GM19455 (cell line): ENCODE data around the gene RABGAP1.

ENCODE experiments used
- ATAC-seq: cut with Tn5 transposase; IDR thresholded peaks from one replicate; pipeline ENCODE4 v1.9.1; 2021; ENCODE audit not compliant: unreplicated experiment

Gene RABGAP1

GRCh38 chr9:123080444-123080843 lies 139.6 kb downstream of the RABGAP1 start:
- no peak for ATAC-seq

- no peak for ATAC-seq
Observed at GRCh38 chr9:123081824-123082223, 141.0 kb downstream of the RABGAP1 start.

- ATAC-seq = no peak
Observed at GRCh38 chr9:123083680-123084079, 142.9 kb downstream of the RABGAP1 start.

DNA sequence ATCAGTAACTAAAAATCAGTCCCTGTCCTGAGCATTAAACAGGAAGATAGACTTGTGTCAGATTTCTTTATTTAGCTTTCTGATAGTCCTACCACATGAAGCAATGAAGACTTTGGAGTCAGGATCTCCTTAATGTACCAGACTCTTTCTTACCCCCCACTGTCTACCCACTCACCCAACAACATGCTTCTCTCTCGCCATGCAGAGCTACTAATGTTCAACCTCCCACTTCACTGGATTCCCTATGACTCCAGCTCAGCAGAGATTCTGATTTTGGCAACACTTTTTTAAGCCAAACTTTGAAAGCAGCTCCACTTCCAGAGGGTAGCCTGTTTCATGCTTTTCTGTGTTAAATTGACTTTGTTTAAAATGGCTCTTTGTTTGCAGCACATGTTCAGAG lies 143.4 kb downstream of the RABGAP1 start:
- ATAC-seq = no peak

- ATAC-seq = no peak
Observed at GRCh38 chr9:123085916-123086315, 145.1 kb downstream of the RABGAP1 start.

- no peak for ATAC-seq
Observed at GRCh38 chr9:123087359-123087888, 146.6 kb downstream of the RABGAP1 start.

GRCh38 chr9:123089040-123089439 lies 148.2 kb downstream of the RABGAP1 start:
- ATAC-seq = no peak

- ATAC-seq = no peak
Observed at GRCh38 chr9:123089790-123090189, 149.0 kb downstream of the RABGAP1 start.

DNA sequence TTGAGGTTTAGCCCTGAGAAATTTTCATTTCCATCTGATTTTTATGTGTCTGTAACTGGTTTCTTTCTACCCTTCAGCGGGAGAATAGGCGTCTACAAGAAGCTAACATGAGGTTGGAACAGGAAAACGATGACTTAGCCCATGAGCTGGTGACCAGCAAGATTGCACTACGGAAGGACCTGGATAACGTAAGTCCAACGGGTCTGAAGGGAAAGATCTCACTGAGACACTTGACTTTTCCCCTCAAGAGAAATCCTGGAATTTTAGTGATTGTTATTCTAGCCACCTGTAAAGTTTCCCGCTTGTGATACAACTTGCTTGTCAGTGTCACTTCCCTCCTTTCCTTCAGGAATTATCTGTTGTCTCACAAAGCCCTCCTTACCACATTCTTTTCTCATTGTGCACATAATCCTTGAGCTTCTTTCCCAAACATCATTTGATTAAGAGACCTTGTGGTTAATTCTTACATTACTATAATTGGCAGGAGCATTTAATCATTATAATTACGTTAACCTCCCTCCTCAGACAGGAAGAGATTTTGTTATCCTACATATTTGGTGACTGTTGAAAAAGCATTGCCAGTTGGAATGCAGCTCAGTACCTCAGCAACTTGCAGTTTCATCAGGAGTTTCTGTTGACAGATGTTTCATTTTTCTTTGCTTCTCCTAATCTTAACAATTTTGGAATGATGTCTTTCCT lies 149.5 kb downstream of the RABGAP1 start:
- no peak for ATAC-seq

GRCh38 chr9:123090956-123091355 lies 150.1 kb downstream of the RABGAP1 start:
- ATAC-seq = no peak

GRCh38 chr9:123091459-123091858 lies 150.6 kb downstream of the RABGAP1 start:
- ATAC-seq = no peak

- ATAC-seq = no peak
Observed at GRCh38 chr9:123093141-123093540, 152.3 kb downstream of the RABGAP1 start.

DNA sequence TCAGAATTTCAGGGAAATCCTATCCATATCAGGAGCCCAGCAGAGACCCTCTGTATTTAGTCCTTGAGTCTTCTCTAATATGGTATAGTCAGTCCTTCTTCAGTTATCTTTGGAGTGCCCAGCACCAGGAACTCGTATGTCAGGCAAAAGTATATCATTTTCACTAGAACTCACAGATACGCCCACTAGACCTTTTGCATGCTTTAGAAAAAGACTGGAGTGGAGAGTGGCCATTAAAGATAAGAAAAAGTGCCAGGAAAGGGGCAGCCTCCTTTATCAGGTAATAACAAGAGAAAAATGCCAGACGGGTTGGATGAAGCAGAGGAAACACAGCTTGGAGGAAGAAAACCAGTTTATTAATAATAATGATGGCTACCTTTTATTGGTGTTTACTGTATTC lies 156.2 kb downstream of the RABGAP1 start:
- no peak for ATAC-seq

- no peak for ATAC-seq
Observed at GRCh38 chr9:123097430-123098095, 156.7 kb downstream of the RABGAP1 start.

DNA sequence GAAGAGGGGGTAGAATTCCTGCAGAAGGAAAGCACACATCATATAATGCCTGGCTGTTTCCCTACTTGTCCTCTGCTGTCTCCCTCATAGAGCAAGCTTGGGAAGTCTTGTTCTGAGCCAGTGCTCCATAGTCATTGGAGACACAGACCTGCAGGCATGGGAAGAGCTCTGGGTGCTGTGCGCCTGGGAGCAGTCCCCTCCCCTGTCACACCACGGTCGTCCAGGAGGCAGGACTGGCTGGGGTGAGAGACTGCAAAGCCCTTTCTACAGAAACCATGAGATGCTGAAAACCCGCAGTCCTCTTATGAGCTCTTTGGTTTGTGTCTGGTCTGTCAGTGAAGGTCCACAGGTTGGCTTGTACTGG lies 157.3 kb downstream of the RABGAP1 start:
- ATAC-seq = no peak

- no peak for ATAC-seq
Observed at GRCh38 chr9:123099042-123099441, 158.2 kb downstream of the RABGAP1 start.

DNA sequence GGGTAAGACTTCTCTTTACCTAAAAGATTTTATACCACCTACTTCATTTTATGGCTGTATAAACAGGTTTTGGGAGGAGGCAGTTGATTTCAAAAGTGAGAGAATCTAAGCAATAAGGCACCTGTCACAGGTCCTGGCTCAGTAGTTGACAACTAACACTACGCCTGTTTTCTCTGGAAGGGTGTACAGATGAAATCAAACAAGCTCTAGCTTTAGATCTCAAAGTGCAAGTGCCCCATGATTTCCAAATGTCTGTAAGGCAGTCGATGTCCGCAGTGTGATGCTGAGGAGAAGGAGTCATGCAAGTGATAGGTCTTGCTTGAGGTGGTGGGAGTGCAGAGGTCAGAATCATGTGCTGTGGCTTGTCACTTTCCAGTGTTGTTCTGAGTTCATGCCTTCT lies 158.7 kb downstream of the RABGAP1 start:
- no peak for ATAC-seq

DNA sequence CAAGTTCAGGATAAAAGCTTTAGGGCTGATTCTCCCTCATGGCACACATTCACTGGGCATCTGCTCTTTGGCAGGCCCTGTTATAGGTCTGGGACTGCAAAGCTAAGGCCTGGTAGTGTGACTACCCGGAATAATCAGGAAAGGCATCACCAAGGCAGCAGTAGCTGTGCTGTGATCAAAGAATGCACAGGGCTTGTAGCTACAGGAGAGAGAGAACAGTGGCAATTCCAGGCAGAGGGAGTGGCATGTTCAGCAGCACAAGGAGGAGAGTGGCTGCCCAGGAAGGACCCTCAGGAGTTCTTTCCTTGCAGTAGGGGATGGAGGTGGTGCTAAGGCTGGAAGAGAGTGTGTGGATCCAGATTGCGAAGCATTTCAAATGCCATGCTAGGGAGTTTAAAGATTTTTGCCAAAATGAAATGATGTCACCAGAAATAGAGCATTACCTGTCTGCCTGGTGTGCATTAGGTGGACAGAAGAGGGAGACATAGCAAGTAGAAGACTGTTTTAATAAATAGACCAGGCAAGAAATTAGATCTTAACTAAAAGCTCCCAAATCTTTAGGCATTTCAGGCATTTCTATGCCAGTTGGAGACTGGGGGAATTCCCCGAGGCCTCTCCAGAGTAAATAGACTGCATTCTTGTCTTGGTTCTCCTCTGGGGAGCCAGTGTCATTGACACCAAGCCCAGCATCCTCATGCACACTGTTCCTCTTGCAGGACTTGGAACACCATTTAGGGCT lies 161.7 kb downstream of the RABGAP1 start:
- no peak for ATAC-seq

GRCh38 chr9:123104807-123105206 lies 164.0 kb downstream of the RABGAP1 start:
- ATAC-seq = no peak

- no peak for ATAC-seq
Observed at GRCh38 chr9:123105490-123105889, 164.7 kb downstream of the RABGAP1 start.

GRCh38 chr9:123107639-123108285 lies 166.9 kb downstream of the RABGAP1 start:
- ATAC-seq = no peak
